HL-60 (cell line): Measurements from ENCODE around the gene SYTL3.
"Not testable (repeated sequence)": the region's sequence is repeated elsewhere in the genome, so short reads cannot be mapped to it uniquely, and the experiment has no call there.

Experiments used
- DNase-seq, 2 experiments: peaks; one replicate each; pipeline ENCODE4 v3.0.0-alpha.2; 2010 to 2020; ENCODE audit warnings: low read depth in 1 of 2, low spot score in 1 of 2
- H3K27ac ChIP-seq: fragments of 250-450 bp; sonication (Bioruptor Pico); replicated peaks from 2 replicates; pipeline ENCODE4 v1.5.1; 2020; ENCODE audit warnings: mild to moderate bottlenecking, moderate library complexity
- H3K27me3 ChIP-seq: fragments of 250-450 bp; sonication (Bioruptor Pico); 2 replicates; pipeline ENCODE4 v1.5.1; 2021; ENCODE audit warnings: mild to moderate bottlenecking, moderate library complexity; ENCODE audit not compliant: insufficient read depth, poor library complexity, severe bottlenecking
- H3K4me3 ChIP-seq: replicated peaks from 2 replicates; pipeline ENCODE4 v1.5.1; 2011; ENCODE audit warnings: mild to moderate bottlenecking, control low read depth, low read length; ENCODE audit not compliant: insufficient read depth
- CTCF ChIP-seq: IDR thresholded peaks from one replicate; pipeline ENCODE4 v1.5.1; 2011; ENCODE audit warnings: low read length, control low read depth, inconsistent platforms; ENCODE audit not compliant: insufficient read depth
- GABPA ChIP-seq: IDR thresholded peaks from 2 replicates; pipeline ENCODE4 v1.6.1; 2012; ENCODE audit warnings: low read depth
- POLR2AphosphoS5 ChIP-seq: IDR thresholded peaks from 2 replicates; pipeline ENCODE4 v1.6.1; 2012; ENCODE audit warnings: low read depth
- REST ChIP-seq: IDR thresholded peaks from 2 replicates; pipeline ENCODE4 v1.6.1; 2012; ENCODE audit warnings: low read depth; ENCODE audit not compliant: insufficient replicate concordance
- SPI1 ChIP-seq: IDR thresholded peaks from 2 replicates; pipeline ENCODE4 v1.6.1; 2012; ENCODE audit warnings: low read depth, mild to moderate bottlenecking, borderline replicate concordance

The SYTL3 gene

GRCh38 chr6:158669145-158670035, 19.5 kb downstream of the SYTL3 start:
- Histone ChIP-seq H3K4me3 (no peak overlapping the region), H3K27ac (no peak overlapping the region), H3K27me3 (peaks cover 25% of the 10 kb centered on the region)
- TF ChIP-seq CTCF (no peak), POLR2AphosphoS5 (no peak), GABPA (no peak), REST (no peak), SPI1 (no peak)
- DNase-seq, result no peak

GRCh38 chr6:158672119-158672518, 22.3 kb downstream of the SYTL3 start:
- not testable (repeated sequence) for H3K4me3 ChIP-seq, DNase-seq, H3K27ac ChIP-seq
- peaks cover 19% of the 10 kb centered on the region for H3K27me3 ChIP-seq

- TF ChIP-seq SPI1, result no peak
- Histone ChIP-seq H3K4me3 (no peak overlapping the region), H3K27me3 (peaks cover 19% of the 10 kb centered on the region), H3K27ac (no peak overlapping the region)
- no peak for DNase-seq
Measured at GRCh38 chr6:158672726-158673125, 22.9 kb downstream of the SYTL3 start.

GRCh38 chr6:158674342-158675131, 24.7 kb downstream of the SYTL3 start:
- no peak for DNase-seq
- Histone ChIP-seq H3K27ac (no peak overlapping the region), H3K4me3 (no peak overlapping the region), H3K27me3 (peaks cover 10% of the 10 kb centered on the region)
- TF ChIP-seq REST (no peak), SPI1 (no peak), CTCF (no peak)

GRCh38 chr6:158677094-158677493, 27.2 kb downstream of the SYTL3 start:
- not testable (repeated sequence) for H3K4me3 ChIP-seq, DNase-seq, H3K27me3 ChIP-seq, H3K27ac ChIP-seq
